A549 (cell line): ENCODE measurements around the gene NAGPA. TPM values are rescaled to one million over a fixed set of nuclear protein-coding genes. Genes with fewer than 3 reads are reported as not detected.
A peak's percentile ranks its signal among the peaks of the same experiment; 100 is the strongest.

Experiments used
- ATAC-seq, 2 experiments: fragments of 200-7000 bp in 1 of 2; fragments of >200 bp in 1 of 2; cut with Nextera tagmentation in 1 of 2; cut with Tn5 transposase in 1 of 2; 3 replicates each; pipeline versions ENCODE4 v1.8.0 to v1.9.1; 2018 to 2020; ENCODE audit warnings: mild to moderate bottlenecking in 1 of 2, moderate library complexity in 1 of 2
- CTCF ChIA-PET: fragments of 300-600 bp; sonication (Branson Sonifier 250); formaldehyde crosslinking; extraction: SDS; loops from one replicate; lab custom pipeline; 2021; ENCODE audit warnings: antibody characterized with exemption, inconsistent platforms; lab: Yijun Ruan, JAX
- POLR2A ChIA-PET: fragments of 350-600 bp; formaldehyde crosslinking; extraction: SDS; loops from one replicate; lab custom pipeline; 2021; ENCODE audit warnings: antibody characterized with exemption, inconsistent platforms; lab: Yijun Ruan, JAX
- DNase-seq, 2 experiments: peaks; one replicate each; pipeline versions ENCODE4 v3.0.0 to v3.0.0-alpha.2; 2011 to 2016; ENCODE audit warnings: low read depth in 1 of 2, low spot score in 1 of 2
- FAIRE-seq: peaks from 2 replicates; lab custom pipeline; 2011; peaks lifted over from hg19 to GRCh38; lab: Jason Lieb, UNC
- H3K27ac ChIP-seq, 2 experiments: fragments of >200 bp; sonication (Bioruptor Twin); formaldehyde crosslinking; 3 replicates each; pipeline ENCODE4 v1.5.1; 2016 to 2017
- H3K4me1 ChIP-seq: fragments of >200 bp; sonication (Bioruptor Twin); formaldehyde crosslinking; 3 replicates; pipeline ENCODE4 v1.6.1; 2016
- H3K4me2 ChIP-seq: fragments of >200 bp; sonication (Bioruptor Twin); formaldehyde crosslinking; 3 replicates; pipeline ENCODE4 v1.6.1; 2016
- H3K4me3 ChIP-seq: fragments of >200 bp; sonication (Bioruptor Twin); formaldehyde crosslinking; 3 replicates; pipeline ENCODE4 v1.5.1; 2016
- H3K9me3 ChIP-seq: fragments of >200 bp; sonication (Bioruptor Twin); formaldehyde crosslinking; 3 replicates; pipeline ENCODE4 v1.6.1; 2016
- CBX2 ChIP-seq: fragments of 200-600 bp; sonication (generic); IDR thresholded peaks from 2 replicates; pipeline ENCODE4 v1.6.1; 2016; ENCODE audit warnings: low read depth, mild to moderate bottlenecking, borderline replicate concordance
- CEBPB ChIP-seq, 2 experiments: fragments of >200 bp in 1 of 2; sonication (Bioruptor Twin) in 1 of 2; formaldehyde crosslinking in 1 of 2; IDR thresholded peaks; 2 replicates each; pipeline ENCODE4 v1.6.1; 2012 to 2016
- EHMT2 ChIP-seq: fragments of 200-600 bp; sonication (generic); IDR thresholded peaks from 2 replicates; pipeline ENCODE4 v1.6.1; 2016; ENCODE audit warnings: antibody characterized with exemption, low read depth, mild to moderate bottlenecking, moderate library complexity
- FOXS1 ChIP-seq: fragments of 250-450 bp; sonication (Bioruptor Pico); IDR thresholded peaks from 2 replicates; pipeline ENCODE4 v1.5.0; 2020; ENCODE audit warnings: mild to moderate bottlenecking, moderate library complexity
- GATA3 ChIP-seq: IDR thresholded peaks from 2 replicates; pipeline ENCODE4 v1.6.1; 2012; ENCODE audit warnings: borderline replicate concordance
- HMGXB4 ChIP-seq: fragments of 250-450 bp; sonication (Bioruptor Pico); IDR thresholded peaks from 2 replicates; pipeline ENCODE4 v1.5.0; 2021; ENCODE audit warnings: mild to moderate bottlenecking, moderate library complexity, borderline replicate concordance
- HOXA7 ChIP-seq: fragments of 250-450 bp; sonication (Bioruptor Pico); IDR thresholded peaks from 2 replicates; pipeline ENCODE4 v1.5.0; 2020; ENCODE audit warnings: mild to moderate bottlenecking, moderate library complexity
- HOXB13 ChIP-seq: fragments of 250-450 bp; sonication (Bioruptor Pico); IDR thresholded peaks from 2 replicates; pipeline ENCODE4 v1.5.0; 2020; ENCODE audit warnings: low read depth, mild to moderate bottlenecking, moderate library complexity
- KDM5A ChIP-seq: fragments of 200-600 bp; sonication (generic); IDR thresholded peaks from 2 replicates; pipeline ENCODE4 v1.6.1; 2016; ENCODE audit warnings: antibody characterized with exemption, mild to moderate bottlenecking
- MAX ChIP-seq: IDR thresholded peaks from 2 replicates; pipeline ENCODE4 v1.6.1; 2012
- MAZ ChIP-seq: fragments of 150-350 bp; IDR thresholded peaks from 2 replicates; pipeline ENCODE4 v1.6.1; 2014; ENCODE audit warnings: antibody characterized with exemption, low read depth, low read length, borderline replicate concordance
- NPAS2 ChIP-seq: fragments of 250-450 bp; sonication (Bioruptor Pico); IDR thresholded peaks from 2 replicates; pipeline ENCODE4 v1.8.0; 2022; ENCODE audit warnings: mild to moderate bottlenecking, moderate library complexity, borderline replicate concordance
- NR3C1 ChIP-seq: fragments of >200 bp; sonication (Bioruptor Twin); formaldehyde crosslinking; IDR thresholded peaks from 3 replicates; pipeline ENCODE4 v1.6.1; 2017
- PHF8 ChIP-seq: fragments of 200-600 bp; sonication (generic); IDR thresholded peaks from 2 replicates; pipeline ENCODE4 v1.6.1; 2016; ENCODE audit warnings: low read depth, mild to moderate bottlenecking, antibody characterized with exemption, moderate library complexity, borderline replicate concordance
- POLR2AphosphoS2 ChIP-seq: conservative IDR thresholded peaks from 2 replicates; pipeline ENCODE4 v1.6.1; 2012; ENCODE audit warnings: low read length, improper control_type of control experiment, inconsistent platforms
- RAD21 ChIP-seq, 2 experiments: fragments of >200 bp in 1 of 2; sonication (Bioruptor Twin) in 1 of 2; formaldehyde crosslinking in 1 of 2; IDR thresholded peaks in 1 of 2; conservative IDR thresholded peaks in 1 of 2; 2 replicates in 1 of 2; 3 replicates in 1 of 2; pipeline ENCODE4 v1.6.1; 2012 to 2018; ENCODE audit warnings: inconsistent platforms in 1 of 2
- RARB ChIP-seq: fragments of 250-450 bp; sonication (Bioruptor Pico); IDR thresholded peaks from 2 replicates; pipeline ENCODE4 v1.8.0; 2021; ENCODE audit warnings: mild to moderate bottlenecking, moderate library complexity
- SMC3 ChIP-seq: fragments of >200 bp; sonication (Bioruptor Twin); formaldehyde crosslinking; IDR thresholded peaks from 3 replicates; pipeline ENCODE4 v1.6.1; 2018; ENCODE audit warnings: inconsistent platforms
- TP53 ChIP-seq: fragments of 250-450 bp; sonication (Bioruptor Pico); IDR thresholded peaks from 2 replicates; pipeline ENCODE4 v1.5.0; 2021; ENCODE audit warnings: mild to moderate bottlenecking, moderate library complexity
- ZNF302 ChIP-seq: fragments of 250-450 bp; sonication (Bioruptor Pico); IDR thresholded peaks from 2 replicates; pipeline ENCODE4 v1.9.0; 2021; ENCODE audit warnings: inconsistent platforms, mild to moderate bottlenecking, moderate library complexity
- ZSCAN20 ChIP-seq: fragments of 250-450 bp; sonication (Bioruptor Pico); IDR thresholded peaks from 2 replicates; pipeline ENCODE4 v1.8.0; 2022; ENCODE audit warnings: mild to moderate bottlenecking, moderate library complexity
- WGBS: methylation state at CpG from one replicate; pipeline ENCODE4 v1.1.6; 2017; ENCODE audit errors: missing lambda C conversion rate; 5-methylcytosine and 5-hydroxymethylcytosine counted together
- polyA plus RNA-seq, 4 experiments: library from polyadenylated mRNA; depleted of rRNA in 3 of 4; stranded (reverse); fragments of >200 nt; fragmentation: RNase III in 1 of 4; extraction: RNeasy Plus Mini Kit Qiagen cat#74134 plus additional on column Dnase treatment in 1 of 4; gene quantifications; 2 replicates in 3 of 4; 3 replicates in 1 of 4; pipeline ENCODE4 v1.2.3, GENCODE V29; 2011 to 2017
- TF ChIP-seq, protein P1 (sequence below): IDR thresholded peaks from 2 replicates; pipeline ENCODE4 v1.6.1; 2012; ENCODE audit warnings: low read depth, borderline replicate concordance

The NAGPA gene
- polyA plus RNA-seq, 2 of the 4 experiments (the other 2 are of a cell fraction) = 6.5 to 17.3 TPM

GRCh38 chr16:5003828-5004227, 29.9 kb downstream of the NAGPA start:
- no peak overlapping the region for H3K4me2 ChIP-seq
- no peak overlapping the region for H3K4me3 ChIP-seq
- no peak for DNase-seq
- no peak for FAIRE-seq
- ATAC-seq = no peak
- TF ChIP-seq ZSCAN20 (CRISPR knock-in tag) (no peak), FOXS1 (CRISPR knock-in tag) (no peak), HOXB13 (CRISPR knock-in tag) (no peak), SMC3 (no peak), MAX (no peak)
- ChIA-PET CTCF (interaction anchor here (1.3 to 1.7 kb wide), 3 partner anchors 21 to 48 kb away, joined by 3 to 4 read pairs (median 4); no protein-coding TSS in a partner anchor), POLR2A (no interaction called here)
- no peaks in the 10 kb centered on the region for H3K4me1 ChIP-seq
- WGBS = 47% methylated on average over 7 of the region's 10 CpGs
- H3K9me3 ChIP-seq = no peaks in the 10 kb centered on the region
- H3K27ac ChIP-seq = no peak overlapping the region

- Histone ChIP-seq H3K4me2 (no peak overlapping the region), H3K4me1 (no peaks in the 10 kb centered on the region), H3K9me3 (no peaks in the 10 kb centered on the region), H3K27ac (no peak overlapping the region), H3K4me3 (no peak overlapping the region)
- ChIA-PET CTCF (interaction anchor here (1.3 to 1.7 kb wide), 2 partner anchors 22 to 47 kb away, joined by 4 read pairs; no protein-coding TSS in a partner anchor), POLR2A (no interaction called here)
- ATAC-seq (0 out of 6 replicates have a peak, but pooled peaks of 1 of the 2 experiments have one; percentile 25), DNase-seq (no peak), FAIRE-seq (no peak)
- WGBS = 43% methylated on average over 11 of the region's 12 CpGs
- TF ChIP-seq ZSCAN20 (CRISPR knock-in tag) = no peak
- TF ChIP-seq HOXA7 (CRISPR knock-in tag) = no peak
- no peak for TF ChIP-seq KDM5A
- no peak for TF ChIP-seq ZNF302
- no peak for TF ChIP-seq POLR2AphosphoS2
- no peak for TF ChIP-seq NR3C1
- TF ChIP-seq PHF8 = no peak
These were observed 30.5 kb downstream of the NAGPA start for GRCh38 chr16:5003211-5003610.

DNA sequence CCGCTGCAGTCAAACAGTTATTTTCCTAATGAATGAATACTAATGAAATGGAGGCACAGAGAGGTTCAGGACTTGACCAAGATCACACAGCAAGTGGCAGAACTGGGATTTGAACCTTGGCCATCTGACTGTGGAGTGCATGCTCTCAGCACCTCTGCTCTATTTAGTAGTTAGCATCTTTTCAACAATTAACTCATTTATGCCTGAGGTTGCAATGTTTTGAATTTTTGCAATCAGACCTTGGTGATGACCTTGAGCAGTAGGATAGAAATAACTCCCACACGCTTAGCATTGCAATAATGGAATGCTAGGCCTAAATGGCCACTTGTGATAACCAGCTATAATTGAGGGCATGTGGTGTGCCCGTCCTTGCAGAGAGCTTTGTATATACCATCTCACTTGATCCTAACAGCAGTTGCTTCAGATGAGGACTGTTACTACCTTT, 31.0 kb downstream of the NAGPA start:
- no peak overlapping the region for H3K4me3 ChIP-seq
- H3K4me1 ChIP-seq = no peaks in the 10 kb centered on the region
- no peak for DNase-seq
- TF ChIP-seq, protein P1, sequence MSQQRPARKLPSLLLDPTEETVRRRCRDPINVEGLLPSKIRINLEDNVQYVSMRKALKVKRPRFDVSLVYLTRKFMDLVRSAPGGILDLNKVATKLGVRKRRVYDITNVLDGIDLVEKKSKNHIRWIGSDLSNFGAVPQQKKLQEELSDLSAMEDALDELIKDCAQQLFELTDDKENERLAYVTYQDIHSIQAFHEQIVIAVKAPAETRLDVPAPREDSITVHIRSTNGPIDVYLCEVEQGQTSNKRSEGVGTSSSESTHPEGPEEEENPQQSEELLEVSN = no peak
- TF ChIP-seq MAX = no peak
- no peak for TF ChIP-seq ZNF302
- no peak for TF ChIP-seq NPAS2 (CRISPR knock-in tag)
- no peak for TF ChIP-seq TP53 (CRISPR knock-in tag)
- TF ChIP-seq RARB (CRISPR knock-in tag) = no peak
- no peak for TF ChIP-seq POLR2AphosphoS2
- no peak for TF ChIP-seq CBX2
- no peak for TF ChIP-seq RAD21 (conservative IDR thresholded peaks at IDR 0.05 in 1 of 2, IDR thresholded peaks at IDR 0.05 in 1 of 2)
- no peak for TF ChIP-seq EHMT2
- TF ChIP-seq CEBPB (IDR thresholded peaks at IDR 0.05) = no peak
- TF ChIP-seq MAZ = no peak
- TF ChIP-seq GATA3 = no peak
- no peak for TF ChIP-seq HMGXB4 (CRISPR knock-in tag)
- H3K9me3 ChIP-seq = no peaks in the 10 kb centered on the region
- FAIRE-seq = no peak
- no peak overlapping the region for H3K4me2 ChIP-seq
- 48% methylated on average over 3 of the region's 3 CpGs for WGBS
- ChIA-PET POLR2A (no interaction called here), CTCF (interaction anchor here (1.7 kb wide), 1 partner anchor 47 kb away, joined by 4 read pairs; no protein-coding TSS in a partner anchor)
- no peak overlapping the region for H3K27ac ChIP-seq
- ATAC-seq = peak in 1 of 2 experiments; percentile 47; a peak in 1 of 6 replicates
